ENCODE measurements around the gene PCDHGA11.

DNA sequence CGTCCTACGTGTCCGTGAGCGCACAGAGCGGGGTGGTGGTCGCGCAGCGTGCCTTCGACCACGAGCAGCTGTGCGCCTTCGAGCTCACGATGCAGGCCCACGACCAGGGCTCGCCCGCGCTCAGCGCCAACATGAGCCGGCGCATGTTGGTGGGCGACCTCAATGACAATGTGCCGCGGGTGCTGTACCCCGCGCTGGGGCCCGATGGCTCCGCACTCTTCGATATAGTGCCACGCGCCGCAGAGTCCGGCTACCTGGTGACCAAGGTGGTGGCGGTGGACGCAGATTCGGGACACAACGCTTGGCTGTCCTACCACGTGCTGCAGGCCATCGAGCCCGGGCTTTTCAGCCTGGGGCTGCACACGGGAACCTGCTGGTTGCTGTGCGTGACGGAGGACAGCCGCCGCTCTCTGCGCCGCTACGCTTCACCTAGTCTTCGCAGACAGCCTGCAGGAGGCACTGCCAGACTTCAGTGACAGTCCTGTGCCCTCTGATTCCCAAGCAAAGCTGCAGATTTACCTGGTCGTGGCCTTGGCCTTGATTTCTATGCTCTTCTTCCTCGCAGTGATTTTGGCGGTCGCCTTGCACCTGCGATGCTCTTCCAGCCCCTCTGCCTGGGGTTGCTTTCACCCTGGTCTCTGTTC lies 7.1 kb downstream of the PCDHGA11 start:
- TF ChIP-seq, protein P1, sequence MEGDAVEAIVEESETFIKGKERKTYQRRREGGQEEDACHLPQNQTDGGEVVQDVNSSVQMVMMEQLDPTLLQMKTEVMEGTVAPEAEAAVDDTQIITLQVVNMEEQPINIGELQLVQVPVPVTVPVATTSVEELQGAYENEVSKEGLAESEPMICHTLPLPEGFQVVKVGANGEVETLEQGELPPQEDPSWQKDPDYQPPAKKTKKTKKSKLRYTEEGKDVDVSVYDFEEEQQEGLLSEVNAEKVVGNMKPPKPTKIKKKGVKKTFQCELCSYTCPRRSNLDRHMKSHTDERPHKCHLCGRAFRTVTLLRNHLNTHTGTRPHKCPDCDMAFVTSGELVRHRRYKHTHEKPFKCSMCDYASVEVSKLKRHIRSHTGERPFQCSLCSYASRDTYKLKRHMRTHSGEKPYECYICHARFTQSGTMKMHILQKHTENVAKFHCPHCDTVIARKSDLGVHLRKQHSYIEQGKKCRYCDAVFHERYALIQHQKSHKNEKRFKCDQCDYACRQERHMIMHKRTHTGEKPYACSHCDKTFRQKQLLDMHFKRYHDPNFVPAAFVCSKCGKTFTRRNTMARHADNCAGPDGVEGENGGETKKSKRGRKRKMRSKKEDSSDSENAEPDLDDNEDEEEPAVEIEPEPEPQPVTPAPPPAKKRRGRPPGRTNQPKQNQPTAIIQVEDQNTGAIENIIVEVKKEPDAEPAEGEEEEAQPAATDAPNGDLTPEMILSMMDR (conservative IDR thresholded peaks at IDR 0.05; ENCODE audit: low read depth, low read length): no peak
- no peak for TF ChIP-seq MAFK (IDR thresholded peaks at IDR 0.05; ENCODE audit: low read depth, low read length)
- TF ChIP-seq RAD21 (IDR thresholded peaks at IDR 0.05; ENCODE audit: low read length): no peak
- TF ChIP-seq MXI1 (IDR thresholded peaks at IDR 0.05; ENCODE audit: borderline replicate concordance, low read depth, low read length): no peak
- no peak for TF ChIP-seq RFX5 (IDR thresholded peaks at IDR 0.05; ENCODE audit: low read depth, low read length)
- TF ChIP-seq, protein P2, sequence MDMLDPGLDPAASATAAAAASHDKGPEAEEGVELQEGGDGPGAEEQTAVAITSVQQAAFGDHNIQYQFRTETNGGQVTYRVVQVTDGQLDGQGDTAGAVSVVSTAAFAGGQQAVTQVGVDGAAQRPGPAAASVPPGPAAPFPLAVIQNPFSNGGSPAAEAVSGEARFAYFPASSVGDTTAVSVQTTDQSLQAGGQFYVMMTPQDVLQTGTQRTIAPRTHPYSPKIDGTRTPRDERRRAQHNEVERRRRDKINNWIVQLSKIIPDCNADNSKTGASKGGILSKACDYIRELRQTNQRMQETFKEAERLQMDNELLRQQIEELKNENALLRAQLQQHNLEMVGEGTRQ (IDR thresholded peaks at IDR 0.05; ENCODE audit: low read depth, low read length): no peak
- no peak for TF ChIP-seq CHD1 (IDR thresholded peaks at IDR 0.05; ENCODE audit: low read depth, low read length)
- no peak for TF ChIP-seq BHLHE40 (IDR thresholded peaks at IDR 0.05; ENCODE audit: low read depth, low read length)
- no peak for TF ChIP-seq POLR2A (IDR thresholded peaks at IDR 0.05; ENCODE audit: low read depth, low read length)
